Mononuclear cell (primary cell): ENCODE data around the gene MAPKBP1. TPM values are rescaled to one million over a fixed set of nuclear protein-coding genes. Genes with fewer than 3 reads are reported as not detected.

Experiments used
- H3K27me3 ChIP-seq: 2 replicates; pipeline ENCODE4 v1.6.0; 2011; ENCODE audit warnings: low read length, control low read depth; ENCODE audit not compliant: insufficient read depth
- H3K4me1 ChIP-seq: 2 replicates; pipeline ENCODE4 v1.5.1; 2011; ENCODE audit warnings: mild to moderate bottlenecking, low read length, control low read depth; ENCODE audit not compliant: insufficient read depth
- H3K4me3 ChIP-seq: 2 replicates; pipeline ENCODE4 v1.5.1; 2011; ENCODE audit warnings: mild to moderate bottlenecking, low read length, moderate library complexity
- H3K9me3 ChIP-seq: 2 replicates; pipeline ENCODE4 v1.5.1; 2011; ENCODE audit warnings: low read depth, mild to moderate bottlenecking, control low read depth, low read length
- total RNA-seq: library from RNA; depleted of rRNA; stranded (reverse); fragments of >200 nt; gene quantifications from one replicate; pipeline ENCODE4 v1.2.3, GENCODE V29; 2012

Gene MAPKBP1
- total RNA-seq, 1 donor = 10.5 TPM

- Histone ChIP-seq H3K27me3 (no peaks in the 10 kb centered on the region), H3K9me3 (no peaks in the 10 kb centered on the region), H3K4me3 (no peak overlapping the region), H3K4me1 (peaks cover 3% of the 10 kb centered on the region)
These were observed 21.9 kb downstream of the MAPKBP1 start for GRCh38 chr15:41795996-41796856.

DNA sequence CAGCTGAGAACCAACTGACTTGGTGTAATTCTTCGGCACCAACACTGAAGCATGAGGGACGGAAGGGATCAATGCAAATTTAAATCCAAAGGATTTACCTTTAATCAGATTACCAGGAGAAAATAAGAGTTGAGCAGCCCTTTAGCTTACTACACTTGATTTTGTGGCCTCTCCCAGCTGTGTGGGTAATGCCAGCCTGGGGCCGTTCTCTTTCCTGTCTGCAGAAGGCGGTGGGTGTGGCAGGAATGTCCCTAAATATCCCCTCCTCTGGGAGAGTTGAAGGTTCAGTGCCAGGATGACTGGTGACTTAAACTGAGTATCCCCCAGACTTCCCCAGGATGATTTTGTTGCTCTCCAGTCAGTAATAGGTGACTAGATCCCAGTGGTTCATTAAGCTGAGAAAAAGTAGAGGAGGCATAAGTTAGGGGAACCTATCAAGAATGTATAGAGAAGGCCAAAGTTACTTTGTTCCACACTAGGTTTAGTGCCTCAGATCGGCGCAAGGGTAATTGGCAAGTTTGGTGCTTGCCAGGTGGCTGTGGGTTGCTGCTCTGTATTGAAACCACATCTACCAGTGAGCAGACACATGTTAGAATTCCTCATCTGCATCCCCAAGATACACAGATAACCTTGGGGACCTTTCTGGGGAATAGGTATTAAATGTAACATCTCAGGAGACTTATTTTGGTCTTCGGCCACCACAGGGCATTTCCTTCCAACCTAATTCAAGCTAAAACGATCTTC is 23.1 kb downstream of the MAPKBP1 start:
- no peaks in the 10 kb centered on the region for H3K27me3 ChIP-seq
- H3K9me3 ChIP-seq = no peaks in the 10 kb centered on the region
- no peaks in the 10 kb centered on the region for H3K4me1 ChIP-seq

DNA sequence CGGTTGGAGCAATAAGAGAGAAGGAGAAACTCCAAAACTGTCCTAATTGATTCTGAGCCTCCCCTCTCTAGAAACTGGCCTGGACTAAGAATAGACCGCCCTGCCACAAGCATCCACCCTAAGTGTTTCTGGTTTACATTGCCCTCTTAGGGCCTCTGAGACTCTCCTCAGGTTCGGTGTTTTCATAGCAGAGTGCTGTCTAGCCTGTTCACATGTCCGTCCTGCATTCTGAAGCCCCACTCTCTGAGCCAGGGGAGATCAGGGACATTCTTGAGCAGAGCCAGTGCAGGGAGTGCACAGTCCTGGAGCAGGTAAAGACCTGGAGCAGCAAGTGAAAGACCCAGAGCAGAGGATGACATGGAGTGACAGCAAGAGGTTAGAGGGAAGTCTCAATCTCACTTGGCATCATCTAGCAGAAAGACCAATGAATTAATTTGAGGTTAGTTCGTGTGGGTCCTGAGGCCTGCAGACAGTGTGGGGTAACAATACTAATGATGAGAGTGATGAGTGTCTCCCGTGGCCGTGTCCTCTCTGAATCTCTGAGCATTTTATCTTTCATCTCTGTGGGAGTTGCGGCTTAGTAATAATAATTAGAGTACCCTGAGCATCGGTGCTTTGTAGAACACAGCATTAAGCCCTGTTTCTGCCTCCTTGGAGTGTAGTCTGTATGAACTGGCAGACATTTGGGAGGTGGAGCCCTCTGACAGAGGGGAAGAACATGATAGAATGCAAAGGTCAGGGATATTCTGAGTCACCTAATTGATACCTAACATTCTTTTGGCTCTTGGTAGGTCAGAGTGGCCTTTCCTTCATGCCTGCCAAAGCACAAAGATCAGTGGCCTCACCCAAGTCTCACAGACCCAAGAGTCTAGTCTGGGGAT is 24.6 kb downstream of the MAPKBP1 start:
- H3K9me3 ChIP-seq = no peaks in the 10 kb centered on the region
- no peaks in the 10 kb centered on the region for H3K4me1 ChIP-seq
- no peak overlapping the region for H3K4me3 ChIP-seq
- no peaks in the 10 kb centered on the region for H3K27me3 ChIP-seq

More for the DNA sequence above, 23.1 kb downstream of the MAPKBP1 start:
- H3K4me3 ChIP-seq = no peak overlapping the region

- no peaks in the 10 kb centered on the region for H3K4me1 ChIP-seq
- H3K27me3 ChIP-seq = no peaks in the 10 kb centered on the region
- H3K9me3 ChIP-seq = no peaks in the 10 kb centered on the region
- no peak overlapping the region for H3K4me3 ChIP-seq
These were observed 25.2 kb downstream of the MAPKBP1 start for GRCh38 chr15:41799488-41799805.

GRCh38 chr15:41801185-41801584 is 26.9 kb downstream of the MAPKBP1 start:
- H3K4me1 ChIP-seq = no peaks in the 10 kb centered on the region
- H3K4me3 ChIP-seq = no peak overlapping the region
- H3K9me3 ChIP-seq = no peaks in the 10 kb centered on the region
- H3K27me3 ChIP-seq = no peaks in the 10 kb centered on the region

GRCh38 chr15:41801850-41802455 is 27.7 kb downstream of the MAPKBP1 start:
- Histone ChIP-seq H3K9me3 (no peaks in the 10 kb centered on the region), H3K27me3 (no peaks in the 10 kb centered on the region), H3K4me1 (no peaks in the 10 kb centered on the region), H3K4me3 (no peak overlapping the region)

GRCh38 chr15:41804361-41804760 is 30.1 kb downstream of the MAPKBP1 start:
- Histone ChIP-seq H3K4me1 (peaks cover under 1% of the 10 kb centered on the region), H3K4me3 (no peak overlapping the region), H3K9me3 (no peaks in the 10 kb centered on the region), H3K27me3 (no peaks in the 10 kb centered on the region)

GRCh38 chr15:41804916-41805666 is 30.8 kb downstream of the MAPKBP1 start:
- H3K9me3 ChIP-seq = no peaks in the 10 kb centered on the region
- no peaks in the 10 kb centered on the region for H3K27me3 ChIP-seq
- H3K4me1 ChIP-seq = peaks cover 8% of the 10 kb centered on the region
- H3K4me3 ChIP-seq = no peak overlapping the region

DNA sequence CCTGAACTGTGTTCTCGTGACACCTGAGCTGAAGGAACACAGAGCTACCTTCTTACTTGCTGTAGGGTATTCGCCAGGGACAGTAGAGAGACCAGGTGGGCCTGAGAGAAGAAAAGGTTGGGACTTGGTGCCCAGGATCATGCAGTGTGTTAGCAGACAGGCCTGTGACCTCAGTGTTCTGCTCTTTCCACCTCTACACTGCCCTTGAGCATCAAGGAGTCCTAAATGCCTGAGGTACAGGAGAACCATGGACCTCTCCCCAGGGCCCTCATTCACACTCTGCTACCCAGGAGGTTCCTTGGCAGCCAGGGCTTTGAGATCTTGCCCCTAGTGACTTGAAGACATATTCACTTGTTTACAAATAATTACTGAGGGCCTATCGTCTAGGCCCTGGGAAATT is 31.4 kb downstream of the MAPKBP1 start:
- Histone ChIP-seq H3K4me1 (peaks cover 8% of the 10 kb centered on the region), H3K9me3 (no peaks in the 10 kb centered on the region), H3K4me3 (no peak overlapping the region), H3K27me3 (no peaks in the 10 kb centered on the region)

DNA sequence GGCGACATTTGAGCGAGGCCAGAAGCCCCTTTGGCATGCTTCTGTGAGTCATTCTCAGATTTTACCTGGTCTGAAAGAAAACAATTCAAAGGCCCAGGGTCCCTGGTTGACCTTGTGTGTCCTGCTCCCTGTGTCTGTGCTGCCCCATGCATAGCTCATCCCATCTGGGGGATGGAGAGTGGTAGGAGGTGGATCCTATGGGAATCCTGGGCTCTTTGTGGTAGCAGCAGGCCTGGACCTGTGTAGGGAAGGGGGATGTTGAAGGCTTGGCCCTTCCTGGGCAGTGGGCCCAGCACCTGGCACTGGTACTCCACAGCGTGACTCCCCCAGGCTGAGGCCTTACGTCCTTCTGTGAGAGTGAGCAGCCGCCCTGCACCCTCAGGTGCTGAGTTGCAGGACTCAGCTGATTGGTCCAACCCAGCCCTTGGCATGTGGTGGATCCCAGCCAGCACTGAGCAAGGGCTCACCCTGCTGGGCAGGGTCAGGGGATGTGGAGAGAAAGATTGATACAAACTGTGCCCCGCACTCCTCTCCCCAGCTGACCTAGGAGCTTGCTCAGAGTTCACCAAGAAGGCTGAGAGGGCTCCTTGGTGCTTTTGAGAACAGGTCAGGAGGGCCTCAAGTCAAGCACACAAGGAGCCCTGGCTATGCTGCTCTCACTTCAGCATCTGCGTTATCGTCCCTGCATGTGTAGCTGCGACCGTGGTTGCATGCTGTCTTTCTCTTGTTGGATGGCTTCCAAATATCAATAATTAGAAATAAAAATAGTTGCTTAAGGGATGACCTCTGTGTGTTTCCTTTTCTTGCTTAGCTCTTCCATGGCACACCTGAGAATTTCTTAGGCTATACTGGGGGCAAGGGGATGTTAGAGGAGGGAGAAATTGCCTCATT is 32.3 kb downstream of the MAPKBP1 start:
- Histone ChIP-seq H3K4me3 (no peak overlapping the region), H3K9me3 (no peaks in the 10 kb centered on the region), H3K4me1 (peaks cover 12% of the 10 kb centered on the region), H3K27me3 (no peaks in the 10 kb centered on the region)

DNA sequence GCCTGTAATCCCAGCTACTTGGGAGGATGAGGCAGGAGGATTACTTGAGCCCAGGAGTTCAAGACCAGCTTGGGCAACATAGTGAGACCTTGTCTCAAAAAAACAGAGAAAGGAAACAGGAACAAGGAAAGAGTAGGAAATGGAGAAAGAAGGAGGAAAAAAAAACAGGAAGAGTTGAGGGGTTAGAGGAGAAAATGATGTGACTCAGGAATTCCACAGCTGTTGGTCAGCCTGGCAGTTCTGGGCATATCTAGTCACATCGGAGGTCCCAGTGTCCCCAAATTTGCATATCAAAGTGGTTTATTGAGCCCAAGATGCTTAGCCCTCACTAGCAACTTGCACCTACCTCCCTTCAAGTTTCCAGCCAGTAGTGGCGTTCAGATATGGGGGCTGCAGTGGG is 34.8 kb downstream of the MAPKBP1 start:
- Histone ChIP-seq H3K27me3 (no peaks in the 10 kb centered on the region), H3K4me1 (peaks cover 15% of the 10 kb centered on the region)

DNA sequence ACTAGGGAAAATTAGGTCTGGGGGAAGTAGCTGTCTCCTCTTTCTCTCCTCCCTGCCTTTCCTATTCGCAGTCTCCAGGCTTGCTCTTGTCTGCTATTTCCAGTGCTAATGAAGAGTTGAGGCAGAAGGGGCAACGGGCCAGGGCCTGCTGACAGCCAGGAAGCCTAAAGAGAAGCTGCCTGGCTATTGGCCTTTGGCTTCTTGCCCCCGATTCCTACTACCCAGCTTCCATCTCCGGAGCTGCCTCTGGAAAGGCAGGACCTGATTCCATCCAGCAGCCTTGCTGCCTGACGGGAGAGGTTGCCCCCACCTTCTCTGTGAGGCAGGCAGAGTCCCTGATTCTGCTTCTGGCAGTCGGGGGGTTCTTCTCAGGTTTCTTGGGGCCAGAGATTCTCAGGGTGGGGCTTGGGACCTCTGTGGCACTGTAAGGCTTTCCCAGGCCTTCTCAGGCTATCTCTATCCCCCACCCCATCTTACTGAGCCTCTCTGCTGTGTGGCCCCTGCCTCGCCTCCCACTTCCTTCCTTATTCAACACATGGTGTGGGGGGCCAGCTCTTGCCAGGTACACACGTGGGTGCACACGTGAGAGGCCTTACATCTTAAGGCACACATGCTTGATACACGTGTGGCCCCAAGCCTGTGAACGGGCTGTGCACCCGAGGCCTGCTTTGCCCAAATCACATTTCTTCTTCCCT is 35.4 kb downstream of the MAPKBP1 start:
- H3K9me3 ChIP-seq = no peaks in the 10 kb centered on the region
- peaks cover 15% of the 10 kb centered on the region for H3K4me1 ChIP-seq
- no peak overlapping the region for H3K4me3 ChIP-seq
- H3K27me3 ChIP-seq = no peaks in the 10 kb centered on the region

More for the DNA sequence above, 34.8 kb downstream of the MAPKBP1 start:
- Histone ChIP-seq H3K4me3 (no peak overlapping the region), H3K9me3 (no peaks in the 10 kb centered on the region)
